GM12878 (cell line): ENCODE results near the gene PACS2. TPM values are rescaled to one million over a fixed set of nuclear protein-coding genes. Genes with fewer than 3 reads are reported as not detected.
A peak's percentile ranks its signal among the peaks of the same experiment; 100 is the strongest.

Experiments used
- ATF2 ChIP-seq: IDR thresholded peaks from 2 replicates; pipeline ENCODE4 v1.6.1; 2012; ENCODE audit warnings: low read length, inconsistent platforms
- CBFB ChIP-seq: IDR thresholded peaks from 2 replicates; pipeline ENCODE4 v1.6.1; 2016; ENCODE audit warnings: antibody characterized with exemption, low read depth
- CHD1 ChIP-seq: IDR thresholded peaks from 2 replicates; pipeline ENCODE4 v1.6.1; 2012; ENCODE audit warnings: low read depth, low read length, improper control_type of control experiment
- ESRRA ChIP-seq: IDR thresholded peaks from 2 replicates; pipeline ENCODE4 v1.6.1; 2012; ENCODE audit warnings: mild to moderate bottlenecking, low read length, improper control_type of control experiment
- JUND ChIP-seq: IDR thresholded peaks from 2 replicates; pipeline ENCODE4 v1.6.1; 2012; ENCODE audit warnings: low read depth, mild to moderate bottlenecking, low read length, improper control_type of control experiment, moderate library complexity
- NFYA ChIP-seq: IDR thresholded peaks from 2 replicates; pipeline ENCODE4 v1.6.1; 2011; ENCODE audit warnings: low read depth, mild to moderate bottlenecking, low read length, improper control_type of control experiment, borderline replicate concordance
- NR2C2 ChIP-seq: IDR thresholded peaks from 2 replicates; pipeline ENCODE4 v1.6.1; 2011; ENCODE audit warnings: borderline replicate concordance, low read depth; ENCODE audit not compliant: control insufficient read depth, insufficient read length
- RAD51 ChIP-seq: fragments of 450-650 bp; IDR thresholded peaks from 2 replicates; pipeline ENCODE4 v1.6.1; 2016; ENCODE audit warnings: moderate library complexity, mild to moderate bottlenecking, inconsistent platforms
- REST ChIP-seq: IDR thresholded peaks from 2 replicates; pipeline ENCODE4 v1.6.1; 2012; ENCODE audit warnings: mild to moderate bottlenecking, low read depth, low read length
- SMAD1 ChIP-seq: fragments of 450-650 bp; IDR thresholded peaks from 2 replicates; pipeline ENCODE4 v1.6.1; 2018; ENCODE audit warnings: mild to moderate bottlenecking, low read depth; ENCODE audit not compliant: partially characterized antibody
- SMARCA5 ChIP-seq: fragments of 450-650 bp; IDR thresholded peaks from 2 replicates; pipeline ENCODE4 v1.6.1; 2017; ENCODE audit warnings: mild to moderate bottlenecking
- STAT3 ChIP-seq: IDR thresholded peaks from 2 replicates; pipeline ENCODE4 v1.6.1; 2011; ENCODE audit warnings: low read depth, low read length, improper control_type of control experiment
- TCF7 ChIP-seq: IDR thresholded peaks from 2 replicates; pipeline ENCODE4 v1.6.1; 2014; ENCODE audit warnings: antibody characterized with exemption, borderline replicate concordance
- WRNIP1 ChIP-seq: IDR thresholded peaks from 2 replicates; pipeline ENCODE4 v1.6.1; 2011; ENCODE audit warnings: low read depth, low read length, improper control_type of control experiment, borderline replicate concordance
- YBX1 ChIP-seq: fragments of 450-650 bp; IDR thresholded peaks from 2 replicates; pipeline ENCODE4 v1.6.1; 2016; ENCODE audit warnings: antibody characterized with exemption
- ZBED1 ChIP-seq: IDR thresholded peaks from 2 replicates; pipeline ENCODE4 v1.6.1; 2016; ENCODE audit warnings: borderline replicate concordance
- polyA plus RNA-seq, 11 experiments: library from polyadenylated mRNA; depleted of rRNA in 4 of 11; unstranded in 6 of 11; stranded (reverse) in 5 of 11; fragments of >200 nt; fragmentation: Nextera tagmentation in 4 of 11; fragmentation: Illumina TruSeq in 1 of 11; extraction: Ambion mirVana in 4 of 11; extraction: Trizol in 1 of 11; gene quantifications; 1 replicate in 1 of 11; 2 replicates in 10 of 11; pipeline versions ENCODE4 v1.2.1 to v1.2.3, GENCODE V29; 2011 to 2016; ENCODE audit warnings: inconsistent platforms in 2 of 11, missing spikeins in 2 of 11, low read depth in 1 of 11
- total RNA-seq, 4 experiments: library from RNA; depleted of rRNA in 3 of 4; stranded (reverse); fragments of >200 nt in 3 of 4; fragmentation: Illumina TruSeq in 1 of 4; extraction: Trizol in 1 of 4; gene quantifications; 2 replicates each; pipeline versions ENCODE4 v1.2.1 to v1.2.3, GENCODE V29; 2013 to 2021
- TF ChIP-seq, protein P1 (sequence below): IDR thresholded peaks from 2 replicates; pipeline ENCODE4 v1.6.1; 2012; ENCODE audit warnings: low read depth, low read length, improper control_type of control experiment
- TF ChIP-seq, protein P2 (sequence below): IDR thresholded peaks from 2 replicates; pipeline ENCODE4 v1.6.1; 2012; ENCODE audit warnings: low read depth, low read length, improper control_type of control experiment
- TF ChIP-seq, protein P3 (sequence below), 3 experiments: IDR thresholded peaks in 2 of 3; conservative IDR thresholded peaks in 1 of 3; 2 replicates each; pipeline ENCODE4 v1.5.1; 2011; ENCODE audit warnings: low read depth in 3 of 3, low read length in 3 of 3, mild to moderate bottlenecking in 3 of 3, control low read depth in 2 of 3, moderate library complexity in 2 of 3, inconsistent platforms in 1 of 3, mixed read lengths in 1 of 3; ENCODE audit not compliant: control insufficient read depth in 2 of 3, insufficient read depth in 1 of 3; ENCODE audit errors: extremely low read depth in 1 of 3
- TF ChIP-seq, protein P4 (sequence below): fragments of 450-650 bp; IDR thresholded peaks from 2 replicates; pipeline ENCODE4 v1.6.1; 2017; ENCODE audit warnings: mild to moderate bottlenecking, low read depth, inconsistent platforms; ENCODE audit not compliant: poor library complexity, severe bottlenecking

PACS2 gene
- total and polyA plus RNA-seq, 10 of the 15 experiments (the other 5 are each of a cell fraction or from before 2014, with no cell fraction given) = 0.21 to 37.3 (median 9.4) TPM

DNA sequence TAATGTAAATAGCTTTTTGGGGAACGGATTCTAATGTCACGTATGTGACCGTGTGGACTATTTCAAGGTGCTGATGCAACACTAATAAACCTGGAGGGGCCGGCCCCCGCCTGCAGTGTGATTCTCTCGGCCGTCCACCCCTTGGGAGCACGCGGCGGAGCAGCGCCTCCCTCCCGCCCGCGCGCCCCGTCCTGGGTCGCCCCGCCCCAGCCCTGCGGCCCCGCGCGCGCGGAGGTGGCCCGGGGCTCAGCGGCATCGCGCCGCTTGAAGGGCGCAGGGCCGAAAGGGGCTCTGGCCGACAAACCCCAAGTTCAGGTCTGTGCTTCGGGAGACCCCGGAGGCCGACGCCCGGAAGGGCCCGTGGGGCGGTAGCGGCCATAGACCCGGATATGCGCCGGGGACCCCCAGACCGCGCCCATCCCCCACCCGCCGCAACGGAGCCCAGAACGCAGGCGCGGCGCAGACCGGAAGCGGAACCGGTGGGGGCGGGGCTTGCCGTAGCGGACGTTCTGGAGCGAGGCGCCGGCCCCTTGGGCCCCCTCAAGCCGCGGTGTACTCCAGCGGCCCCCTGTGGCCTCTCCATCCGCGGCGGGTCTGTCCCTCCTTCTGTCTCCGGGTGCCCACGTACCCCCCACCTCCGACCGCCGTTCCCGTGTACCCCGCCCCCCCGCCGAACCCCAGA is 83.6 kb downstream of the PACS2 start, which contains the start of gene TEX22 (continued):
- TF ChIP-seq, protein P1, sequence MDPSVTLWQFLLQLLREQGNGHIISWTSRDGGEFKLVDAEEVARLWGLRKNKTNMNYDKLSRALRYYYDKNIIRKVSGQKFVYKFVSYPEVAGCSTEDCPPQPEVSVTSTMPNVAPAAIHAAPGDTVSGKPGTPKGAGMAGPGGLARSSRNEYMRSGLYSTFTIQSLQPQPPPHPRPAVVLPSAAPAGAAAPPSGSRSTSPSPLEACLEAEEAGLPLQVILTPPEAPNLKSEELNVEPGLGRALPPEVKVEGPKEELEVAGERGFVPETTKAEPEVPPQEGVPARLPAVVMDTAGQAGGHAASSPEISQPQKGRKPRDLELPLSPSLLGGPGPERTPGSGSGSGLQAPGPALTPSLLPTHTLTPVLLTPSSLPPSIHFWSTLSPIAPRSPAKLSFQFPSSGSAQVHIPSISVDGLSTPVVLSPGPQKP = peak; percentile 89
- TF ChIP-seq, protein P2, sequence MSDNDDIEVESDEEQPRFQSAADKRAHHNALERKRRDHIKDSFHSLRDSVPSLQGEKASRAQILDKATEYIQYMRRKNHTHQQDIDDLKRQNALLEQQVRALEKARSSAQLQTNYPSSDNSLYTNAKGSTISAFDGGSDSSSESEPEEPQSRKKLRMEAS = no peak
- TF ChIP-seq STAT3 (no peak), CBFB (peak; percentile 83), YBX1 (no peak), SMARCA5 (no peak), SMAD1 (no peak), ZBED1 (no peak), CHD1 (no peak), WRNIP1 (no peak), JUND (0 out of 2 replicates have a peak, but pooled peaks have one; percentile 8), NFYA (no peak), ESRRA (no peak), NR2C2 (no peak), REST (no peak), RAD51 (no peak), ATF2 (no peak), TCF7 (no peak)
- TF ChIP-seq, protein P3, sequence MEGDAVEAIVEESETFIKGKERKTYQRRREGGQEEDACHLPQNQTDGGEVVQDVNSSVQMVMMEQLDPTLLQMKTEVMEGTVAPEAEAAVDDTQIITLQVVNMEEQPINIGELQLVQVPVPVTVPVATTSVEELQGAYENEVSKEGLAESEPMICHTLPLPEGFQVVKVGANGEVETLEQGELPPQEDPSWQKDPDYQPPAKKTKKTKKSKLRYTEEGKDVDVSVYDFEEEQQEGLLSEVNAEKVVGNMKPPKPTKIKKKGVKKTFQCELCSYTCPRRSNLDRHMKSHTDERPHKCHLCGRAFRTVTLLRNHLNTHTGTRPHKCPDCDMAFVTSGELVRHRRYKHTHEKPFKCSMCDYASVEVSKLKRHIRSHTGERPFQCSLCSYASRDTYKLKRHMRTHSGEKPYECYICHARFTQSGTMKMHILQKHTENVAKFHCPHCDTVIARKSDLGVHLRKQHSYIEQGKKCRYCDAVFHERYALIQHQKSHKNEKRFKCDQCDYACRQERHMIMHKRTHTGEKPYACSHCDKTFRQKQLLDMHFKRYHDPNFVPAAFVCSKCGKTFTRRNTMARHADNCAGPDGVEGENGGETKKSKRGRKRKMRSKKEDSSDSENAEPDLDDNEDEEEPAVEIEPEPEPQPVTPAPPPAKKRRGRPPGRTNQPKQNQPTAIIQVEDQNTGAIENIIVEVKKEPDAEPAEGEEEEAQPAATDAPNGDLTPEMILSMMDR (IDR thresholded peaks at IDR 0.05 in 2 of 3, conservative IDR thresholded peaks at IDR 0.05 in 1 of 3; ENCODE audit: control insufficient read depth in 2 of 3, extremely low read depth in 1 of 3, insufficient read depth in 1 of 3, low read depth in 3 of 3, low read length in 3 of 3) = peak; percentile 5 to 38 (median 35); a peak in 3 of 6 replicates
- TF ChIP-seq, protein P4, sequence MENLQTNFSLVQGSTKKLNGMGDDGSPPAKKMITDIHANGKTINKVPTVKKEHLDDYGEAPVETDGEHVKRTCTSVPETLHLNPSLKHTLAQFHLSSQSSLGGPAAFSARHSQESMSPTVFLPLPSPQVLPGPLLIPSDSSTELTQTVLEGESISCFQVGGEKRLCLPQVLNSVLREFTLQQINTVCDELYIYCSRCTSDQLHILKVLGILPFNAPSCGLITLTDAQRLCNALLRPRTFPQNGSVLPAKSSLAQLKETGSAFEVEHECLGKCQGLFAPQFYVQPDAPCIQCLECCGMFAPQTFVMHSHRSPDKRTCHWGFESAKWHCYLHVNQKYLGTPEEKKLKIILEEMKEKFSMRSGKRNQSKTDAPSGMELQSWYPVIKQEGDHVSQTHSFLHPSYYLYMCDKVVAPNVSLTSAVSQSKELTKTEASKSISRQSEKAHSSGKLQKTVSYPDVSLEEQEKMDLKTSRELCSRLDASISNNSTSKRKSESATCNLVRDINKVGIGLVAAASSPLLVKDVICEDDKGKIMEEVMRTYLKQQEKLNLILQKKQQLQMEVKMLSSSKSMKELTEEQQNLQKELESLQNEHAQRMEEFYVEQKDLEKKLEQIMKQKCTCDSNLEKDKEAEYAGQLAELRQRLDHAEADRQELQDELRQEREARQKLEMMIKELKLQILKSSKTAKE = no peak
